ENCODE data around the gene COX20.
"Not testable (repeated sequence)": the region's sequence is repeated elsewhere in the genome, so short reads cannot be mapped to it uniquely, and the experiment has no call there.

The COX20 gene

DNA sequence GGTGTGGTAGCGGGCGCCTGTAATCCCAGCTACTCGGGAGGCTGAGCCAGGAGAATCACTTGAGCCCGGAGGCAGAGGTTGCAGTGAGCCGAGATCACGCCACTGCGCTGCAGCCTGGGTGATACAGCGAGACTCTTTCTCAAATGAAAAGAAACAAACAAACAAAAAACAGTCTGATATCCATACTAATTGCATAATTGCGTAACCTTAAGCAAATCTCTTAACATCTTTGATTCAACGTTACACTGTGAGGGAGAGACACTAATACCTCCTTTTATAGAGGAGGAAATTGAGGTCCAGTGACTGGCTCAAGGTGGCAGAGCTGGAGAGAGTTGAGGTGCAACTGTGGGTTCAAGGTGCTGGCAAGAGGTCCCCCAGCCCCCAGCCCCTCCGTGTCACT is 12.6 kb upstream of the COX20 start:
- DNase-seq (ENCODE audit: low read depth in 2 of 2), result no peak

DNA sequence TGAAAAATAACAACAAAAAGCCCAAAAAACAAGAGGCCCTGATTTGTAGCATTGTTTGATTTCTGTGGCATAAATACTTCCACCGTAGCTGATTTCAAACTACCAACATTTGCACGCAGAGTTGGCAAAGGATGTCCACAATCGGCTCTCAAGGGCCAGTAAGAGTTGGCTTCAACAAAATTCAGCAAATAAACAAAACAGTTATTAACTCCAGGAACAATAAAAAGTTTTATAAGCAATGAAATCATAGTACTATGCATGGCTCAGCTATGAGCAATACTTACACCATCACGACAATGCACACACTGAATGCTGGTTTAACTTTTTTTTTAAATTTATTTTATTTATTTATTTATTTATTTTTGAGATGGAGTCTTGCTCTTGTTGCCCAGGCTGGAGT is 8.7 kb upstream of the COX20 start:
- no peak for DNase-seq (ENCODE audit: low read depth in 2 of 2)

DNA sequence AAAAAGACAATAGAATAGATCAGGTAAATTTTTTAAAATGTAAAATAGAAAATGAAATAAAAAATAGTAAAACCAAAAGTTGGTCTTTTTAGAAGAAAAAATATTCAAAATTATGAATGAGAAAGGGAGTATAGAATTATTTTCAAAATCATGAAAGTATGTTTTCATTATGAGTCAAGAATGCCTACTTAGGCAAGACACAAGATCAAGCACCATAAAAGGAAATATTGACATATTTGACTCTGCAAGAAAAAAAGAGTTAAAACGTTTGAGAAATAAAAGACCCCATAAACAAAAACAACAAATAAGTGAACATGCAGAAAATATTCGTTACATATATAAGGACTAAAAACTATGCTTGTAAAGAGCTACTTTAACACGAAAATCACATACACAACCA is 4.8 kb upstream of the COX20 start:
- DNase-seq (ENCODE audit: low read depth in 2 of 2), result no peak

DNA sequence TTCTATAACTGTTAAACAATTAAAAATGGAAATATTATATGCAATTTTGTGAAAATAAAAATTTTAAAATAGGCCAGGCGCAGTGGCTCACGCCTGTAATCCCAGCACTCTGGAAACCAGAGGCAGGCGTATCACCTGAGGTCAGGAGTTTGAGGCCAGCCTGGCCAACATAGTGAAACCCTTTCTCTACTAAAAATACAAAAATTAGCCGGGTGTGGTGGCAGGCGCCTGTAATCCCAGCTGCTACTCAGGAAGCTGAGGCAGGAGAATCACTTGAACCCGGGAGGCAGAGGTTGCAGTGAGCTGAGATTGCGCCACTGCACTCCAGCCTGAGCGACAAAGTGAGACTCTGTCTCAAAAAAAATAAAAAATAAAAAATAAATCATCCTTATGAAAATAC is 2.2 kb upstream of the COX20 start:
- not testable (repeated sequence) for DNase-seq (ENCODE audit: low read depth in 2 of 2)

DNA sequence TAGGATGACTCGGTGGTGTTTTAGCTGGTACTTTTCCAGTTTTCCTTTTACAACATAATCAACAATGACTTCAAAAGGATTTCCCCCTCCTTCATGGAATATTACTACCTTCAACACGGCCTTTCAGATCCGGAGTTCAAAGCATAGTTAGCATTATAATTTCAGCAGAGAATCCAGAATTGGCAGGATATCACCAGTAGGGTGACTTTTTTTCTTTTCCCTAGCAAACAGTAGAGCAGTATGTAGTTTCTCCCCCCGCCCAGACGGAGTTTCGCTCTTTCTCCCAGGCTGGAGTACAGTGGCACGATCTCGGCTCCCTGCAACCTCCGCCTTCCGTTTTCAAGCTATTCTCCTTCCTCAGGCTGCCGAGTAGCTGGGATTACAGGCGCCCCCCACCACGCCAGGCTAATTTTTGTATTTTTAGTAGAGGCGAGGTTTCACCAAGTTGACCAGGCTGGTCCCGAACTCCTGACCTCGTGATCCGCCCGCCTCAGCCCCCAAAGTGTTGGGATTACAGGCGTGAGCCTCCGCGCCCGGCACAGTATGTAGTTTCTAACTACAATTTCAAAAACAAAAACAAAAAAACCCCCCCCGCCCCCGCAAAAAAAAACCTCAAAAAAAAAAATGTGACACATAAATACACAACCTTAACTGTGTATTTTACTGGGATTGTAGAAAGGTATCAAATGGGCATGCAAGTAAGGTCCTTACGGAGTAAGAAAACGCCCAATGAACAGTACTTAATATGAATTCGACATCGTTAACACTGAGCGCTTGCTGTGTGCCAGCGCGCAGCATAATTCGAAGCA is 1.5 kb upstream of the COX20 start:
- DNase-seq (ENCODE audit: low read depth in 2 of 2), result peak; percentile 45 to 52

DNA sequence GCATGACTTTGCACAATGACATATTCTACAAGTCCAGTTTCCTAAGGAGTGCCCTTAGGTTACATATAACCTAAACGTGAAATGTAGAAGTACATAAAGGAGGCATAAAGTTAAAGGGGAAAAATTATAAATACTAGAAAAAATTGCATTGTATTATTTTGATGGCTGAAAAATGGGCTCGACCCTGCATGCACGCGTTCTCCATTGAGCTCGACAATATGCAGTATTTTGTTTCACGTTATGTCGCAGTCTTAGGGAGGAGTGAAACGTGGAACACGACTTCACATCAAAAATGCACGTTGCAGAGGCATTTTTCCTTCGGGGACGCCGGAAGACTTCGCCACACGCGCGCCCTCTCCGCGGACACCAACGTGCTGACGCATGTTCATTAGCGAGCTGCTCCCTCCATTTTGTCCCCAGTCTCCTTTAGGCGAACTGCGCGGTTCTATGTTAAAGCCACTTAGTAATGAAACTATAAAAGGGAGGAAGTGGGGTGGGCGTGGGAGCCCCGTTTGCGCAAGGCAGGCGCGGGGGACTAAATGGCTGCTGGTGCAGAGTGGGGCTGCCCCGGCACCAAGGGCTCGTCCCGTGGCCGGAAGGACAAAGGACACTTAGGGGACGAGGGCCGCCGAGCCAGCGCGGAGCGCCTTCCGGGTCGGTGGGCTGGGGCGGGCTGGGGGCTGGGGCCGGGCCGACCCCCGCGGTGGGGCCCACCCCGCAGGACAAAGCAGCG is 749 bp upstream of the COX20 start:
- peak; percentile 89 for DNase-seq (ENCODE audit: low read depth in 2 of 2)

DNA sequence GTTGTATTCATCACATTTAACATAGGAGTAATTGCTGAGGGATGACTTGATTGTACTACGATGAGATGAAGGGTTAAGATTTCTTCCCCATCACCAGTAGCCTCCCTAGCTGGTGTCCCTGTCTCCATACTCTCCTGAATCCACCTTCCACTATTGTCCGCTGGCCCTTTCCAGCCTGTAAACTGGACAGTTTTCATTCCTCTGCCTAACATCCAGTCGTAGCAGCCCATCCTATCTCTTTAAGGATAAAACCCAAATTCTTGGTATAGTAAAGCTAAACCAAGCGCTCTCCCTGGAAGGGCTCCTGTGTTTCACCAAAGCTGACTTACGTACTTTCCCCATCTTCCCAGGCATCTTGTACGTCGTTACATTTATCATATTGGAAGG is 670 bp downstream of the COX20 start:
- DNase-seq (ENCODE audit: low read depth in 2 of 2), result no peak

DNA sequence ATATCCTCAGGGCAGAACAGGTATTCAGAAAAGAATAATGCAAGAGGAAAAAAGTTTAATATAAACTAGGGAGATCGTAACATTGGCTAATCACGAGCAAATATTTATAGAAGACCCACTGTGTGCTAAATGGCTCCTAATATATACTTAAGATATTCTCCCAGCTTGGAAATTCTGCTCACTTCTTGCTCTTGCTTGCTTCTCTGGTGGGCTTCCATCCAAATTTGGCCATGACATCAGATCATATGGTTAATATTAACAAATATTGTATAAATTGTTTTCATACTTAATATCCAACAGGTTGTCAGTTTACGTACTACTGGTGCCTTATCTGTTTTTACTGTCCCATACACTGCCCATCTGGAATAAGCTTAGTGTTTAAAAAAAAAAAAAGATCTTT is 1.1 kb downstream of the COX20 start:
- no peak for DNase-seq (ENCODE audit: low read depth in 2 of 2)

DNA sequence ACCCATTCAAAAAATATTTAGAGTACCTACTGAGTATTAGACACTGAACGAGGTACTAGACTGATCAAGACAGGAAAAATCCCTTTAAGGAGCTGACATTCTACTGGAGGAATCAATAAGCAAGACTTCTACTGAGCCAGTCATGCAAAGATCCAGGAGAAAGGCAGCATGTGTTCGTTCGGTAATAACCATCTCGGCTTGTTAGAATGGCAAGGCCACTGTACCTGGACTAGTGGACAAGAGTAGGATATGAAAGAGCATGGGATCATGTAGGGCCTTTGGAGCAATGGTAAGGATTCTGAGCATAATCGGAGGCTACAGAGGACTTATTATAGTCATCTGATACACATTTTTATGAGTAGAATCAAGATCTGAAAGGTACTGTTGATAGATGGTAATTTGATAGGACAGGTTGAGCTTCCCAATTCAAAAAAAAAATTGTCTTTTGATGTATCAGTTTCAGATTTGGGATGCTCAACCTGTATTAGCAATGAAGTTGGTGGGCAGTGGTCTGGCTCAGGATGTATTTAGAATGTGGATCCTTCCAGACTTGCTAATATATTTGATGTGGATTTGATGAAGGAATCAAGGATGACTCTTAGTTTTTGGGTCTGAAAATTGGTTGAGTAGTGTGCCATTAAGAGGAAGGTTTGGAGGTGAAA is 2.3 kb downstream of the COX20 start:
- DNase-seq (ENCODE audit: low read depth in 2 of 2), result no peak

DNA sequence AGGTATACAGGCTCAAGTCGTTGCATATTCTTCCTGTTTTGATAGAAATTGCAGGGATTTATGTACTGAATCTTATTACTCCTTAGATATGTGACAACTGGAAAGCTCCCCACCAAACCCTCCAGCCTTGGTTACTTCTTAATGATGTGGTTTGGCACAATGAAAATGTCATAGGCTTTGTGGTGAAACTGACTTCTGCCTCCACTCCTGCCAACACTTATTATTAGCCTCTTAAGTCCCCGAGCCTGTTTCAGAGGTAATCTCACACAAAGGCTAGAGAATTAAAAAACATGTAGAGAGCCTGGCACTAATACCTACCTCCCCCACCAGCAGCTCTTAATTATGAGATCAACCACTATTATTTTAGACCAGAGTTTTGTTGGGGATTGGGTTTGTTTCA is 4.2 kb downstream of the COX20 start:
- DNase-seq (ENCODE audit: low read depth in 2 of 2), result no peak

DNA sequence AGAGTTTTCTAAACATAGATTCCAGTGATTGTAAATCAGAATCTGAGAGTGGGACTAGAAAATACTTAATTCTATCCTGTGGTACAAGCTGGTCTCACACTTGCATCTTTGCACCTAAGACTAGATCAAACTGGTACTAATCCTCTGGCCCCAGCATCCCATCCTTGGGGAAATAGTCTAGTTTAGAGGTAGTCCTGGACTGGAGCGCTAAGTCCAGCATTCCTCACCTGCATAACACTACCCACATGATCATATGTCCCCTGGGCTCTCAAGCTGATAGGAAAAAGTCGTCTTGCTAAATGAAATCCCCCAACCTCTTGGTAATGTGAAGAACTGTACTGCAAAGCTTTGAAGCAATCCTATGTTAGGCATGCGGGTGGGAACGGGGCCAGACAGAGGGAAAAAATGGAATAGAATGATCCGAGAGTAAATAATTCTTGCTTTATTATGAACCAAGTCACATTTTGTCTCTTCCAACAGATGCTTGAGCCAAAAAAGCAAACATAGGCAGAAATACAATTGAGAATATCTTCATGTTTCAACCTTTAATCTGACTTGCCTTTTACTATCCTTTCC is 4.8 kb downstream of the COX20 start:
- no peak for DNase-seq (ENCODE audit: low read depth in 2 of 2)

DNA sequence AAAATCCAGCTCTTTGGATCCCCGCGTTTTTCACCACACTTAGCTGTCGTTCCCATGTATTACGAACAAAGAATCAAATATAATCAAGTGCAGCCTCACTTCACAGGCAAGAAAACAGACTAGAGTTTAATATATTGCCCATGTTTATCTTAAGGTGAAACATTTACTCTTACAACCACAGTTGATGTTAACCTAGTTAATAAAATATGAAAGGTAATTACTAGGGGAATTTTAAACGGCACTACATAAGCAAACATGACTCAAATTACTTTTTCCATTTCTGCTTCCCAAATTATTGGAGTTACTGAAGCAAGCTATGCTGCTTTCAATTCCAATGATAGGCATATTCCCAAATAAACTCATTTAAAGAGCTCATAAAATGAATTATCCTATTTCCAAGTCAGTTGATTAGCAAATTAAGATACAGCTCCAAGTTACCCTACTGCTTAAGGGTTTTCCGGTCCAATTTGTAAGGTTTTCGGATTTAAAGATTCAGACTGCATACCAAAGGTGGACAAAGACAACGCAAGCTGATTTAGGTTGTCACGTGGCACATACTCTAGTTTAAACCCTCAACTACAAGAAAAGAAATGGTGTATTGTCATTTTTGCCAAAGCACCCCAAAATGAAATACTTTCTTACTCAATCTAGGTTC is 5.9 kb downstream of the COX20 start:
- no peak for DNase-seq (ENCODE audit: low read depth in 2 of 2)

DNA sequence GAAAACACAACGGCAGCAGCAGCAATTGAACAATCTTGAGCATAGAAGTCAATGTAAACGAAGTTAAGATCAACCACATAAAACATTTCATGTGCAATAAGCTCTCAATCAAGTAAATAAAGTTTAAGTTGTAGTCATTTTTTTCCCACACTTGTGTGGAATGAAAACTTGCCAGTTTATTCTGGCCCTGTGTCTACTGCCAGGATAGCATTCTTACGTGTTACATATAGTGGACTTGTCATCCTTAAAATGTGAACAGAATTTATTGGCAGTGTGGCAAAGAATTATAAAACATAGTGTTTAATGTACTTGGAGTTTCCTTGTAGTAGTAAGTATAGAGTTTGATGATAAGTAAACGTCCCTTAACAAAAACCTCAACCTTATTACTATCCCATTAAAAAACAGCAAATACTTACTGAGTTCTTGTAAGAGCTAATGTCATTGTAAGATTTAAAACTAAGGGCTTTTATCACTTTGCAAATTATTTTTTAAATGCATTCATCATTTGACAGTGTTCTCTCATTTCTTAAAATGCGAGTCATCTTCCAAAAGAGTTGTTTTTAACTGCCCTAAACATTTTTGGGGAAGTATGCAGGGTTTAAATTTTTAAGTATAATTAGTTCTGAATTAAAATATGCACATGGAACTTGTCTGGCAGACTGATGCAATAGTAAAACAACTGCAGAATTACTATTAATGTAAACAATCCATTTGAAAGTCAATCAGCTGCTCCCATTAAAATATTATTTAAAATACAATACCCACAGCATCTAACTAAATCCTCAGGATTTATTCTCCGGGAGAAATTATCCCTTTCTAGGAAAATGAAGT is 7.9 kb downstream of the COX20 start:
- no peak for DNase-seq (ENCODE audit: low read depth in 2 of 2)

DNA sequence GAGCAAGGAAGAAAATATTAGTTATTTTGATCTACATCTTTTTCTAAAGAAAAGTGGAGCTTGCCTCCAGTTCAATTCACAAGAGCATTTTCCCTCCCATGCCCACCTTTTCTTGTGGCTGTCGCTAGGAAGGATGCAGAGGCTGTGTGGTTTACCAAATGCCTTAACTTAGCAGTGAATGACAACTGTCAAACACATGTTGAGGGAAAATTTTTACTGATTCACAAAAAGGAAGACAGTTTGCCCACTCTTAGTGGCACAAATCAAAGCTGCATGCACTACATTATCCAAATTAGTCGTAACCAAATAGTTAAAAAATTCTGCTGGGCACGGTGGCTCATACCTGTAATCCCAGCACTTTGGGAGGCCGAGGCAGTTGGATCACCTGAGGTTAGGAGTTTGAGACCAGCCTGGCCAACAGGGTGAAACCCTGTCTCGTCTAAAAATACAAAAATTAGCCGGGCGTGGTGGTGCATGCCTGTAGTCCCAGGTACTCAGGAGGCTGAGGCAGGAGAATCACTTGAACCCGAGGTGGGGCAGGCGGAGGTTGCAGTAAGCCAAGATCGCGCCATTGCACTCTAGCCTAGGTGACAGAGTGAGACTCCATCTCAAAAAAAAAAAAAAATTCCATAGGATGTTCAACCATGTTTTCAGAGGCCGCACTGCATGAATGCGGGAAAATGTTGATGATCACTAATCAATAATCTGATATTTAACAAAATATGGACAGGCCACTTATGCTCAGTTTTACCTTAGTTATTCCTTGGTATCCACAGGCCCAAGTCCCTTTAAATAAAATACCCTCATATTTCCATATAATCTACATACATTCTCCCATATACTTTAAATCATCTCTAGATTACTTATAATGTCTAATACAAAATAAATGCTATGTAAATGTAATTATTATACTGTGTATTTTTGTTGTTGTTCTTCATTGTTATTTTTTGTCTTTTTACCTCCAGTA is 9.0 kb downstream of the COX20 start:
- no peak for DNase-seq (ENCODE audit: low read depth in 2 of 2)

DNA sequence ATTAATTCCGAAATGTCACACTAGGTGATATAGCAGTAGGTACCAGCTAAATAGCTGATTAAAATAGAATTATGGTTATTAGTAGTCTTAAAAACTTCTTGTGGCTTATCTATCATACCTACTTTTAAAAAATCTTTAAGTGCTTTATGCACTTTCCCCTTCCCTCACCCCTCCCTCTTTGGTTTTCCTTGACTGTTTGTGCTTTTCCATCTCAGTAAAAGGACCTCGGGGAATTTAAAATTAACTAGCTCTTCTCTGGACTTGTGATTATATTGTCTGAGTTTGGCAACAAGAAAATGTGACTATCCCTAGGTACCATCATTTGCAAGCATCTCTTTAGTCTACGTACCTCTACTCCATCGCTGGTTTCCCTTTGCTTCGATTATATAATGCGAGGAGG is 11.2 kb downstream of the COX20 start:
- no peak for DNase-seq (ENCODE audit: low read depth in 2 of 2)

DNA sequence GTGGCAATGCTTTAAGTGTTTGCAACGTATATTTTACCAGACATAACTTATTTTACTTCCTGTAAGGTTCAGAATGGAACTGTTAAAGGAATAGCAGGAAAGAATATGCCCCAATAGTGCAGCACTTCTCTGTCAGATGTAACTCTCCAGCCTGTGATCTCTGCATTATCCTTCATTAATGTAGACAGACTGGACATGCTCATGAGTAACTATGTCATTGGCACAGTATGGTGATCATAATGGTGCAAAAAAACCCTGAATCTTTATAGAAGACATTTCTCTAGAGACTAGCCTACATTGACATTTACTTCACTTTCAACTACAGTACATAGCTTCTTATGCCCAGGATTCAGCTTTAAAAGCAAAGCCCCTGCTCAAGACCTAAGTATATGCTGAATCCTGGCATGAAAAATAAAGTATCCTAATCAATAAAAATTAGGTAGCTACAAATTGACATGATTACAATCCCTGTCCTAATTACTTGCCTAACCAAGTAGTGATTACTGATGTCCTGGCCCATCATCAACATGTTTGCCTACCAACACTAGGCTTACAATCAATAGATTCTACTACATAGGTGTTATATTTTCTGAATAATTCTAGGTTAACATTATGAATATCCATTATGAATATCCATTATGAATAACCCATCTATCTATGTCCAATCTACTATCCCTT is 13.9 kb downstream of the COX20 start:
- DNase-seq (ENCODE audit: low read depth in 2 of 2), result no peak

DNA sequence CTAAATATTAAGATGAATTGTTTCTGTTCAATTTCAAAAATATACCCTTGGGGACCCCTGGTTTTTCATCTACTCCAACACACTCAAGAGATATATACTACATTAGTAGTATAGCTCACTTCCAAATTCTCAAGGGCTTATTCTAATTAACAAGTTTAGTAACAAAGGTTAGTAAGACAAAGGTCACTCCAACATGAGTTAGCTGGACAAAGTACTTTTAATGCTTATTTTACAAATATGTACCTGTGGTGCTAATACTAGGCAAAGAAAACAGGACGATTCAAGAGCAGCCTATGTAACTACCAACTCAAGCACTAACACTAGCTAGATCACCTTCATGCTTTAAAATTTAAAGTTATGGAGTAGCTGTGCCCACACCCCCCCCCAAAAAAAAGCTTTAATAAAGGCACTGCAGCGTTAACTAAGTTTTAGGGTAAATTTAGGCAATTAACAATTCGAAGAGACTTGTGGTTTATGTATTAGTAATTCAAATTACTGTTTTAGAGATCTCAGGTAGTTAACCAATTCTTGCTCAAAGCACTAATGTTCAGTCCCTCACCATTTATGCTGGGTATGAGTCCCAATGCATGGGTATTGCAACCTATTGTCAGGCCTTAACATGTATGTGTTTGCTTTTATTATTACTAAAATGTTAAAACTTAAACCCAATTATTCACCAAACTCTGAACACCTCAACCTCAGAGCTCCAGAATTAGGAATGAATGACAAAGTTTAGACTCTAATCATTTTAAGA is 14.8 kb downstream of the COX20 start:
- no peak for DNase-seq (ENCODE audit: low read depth in 2 of 2)

DNA sequence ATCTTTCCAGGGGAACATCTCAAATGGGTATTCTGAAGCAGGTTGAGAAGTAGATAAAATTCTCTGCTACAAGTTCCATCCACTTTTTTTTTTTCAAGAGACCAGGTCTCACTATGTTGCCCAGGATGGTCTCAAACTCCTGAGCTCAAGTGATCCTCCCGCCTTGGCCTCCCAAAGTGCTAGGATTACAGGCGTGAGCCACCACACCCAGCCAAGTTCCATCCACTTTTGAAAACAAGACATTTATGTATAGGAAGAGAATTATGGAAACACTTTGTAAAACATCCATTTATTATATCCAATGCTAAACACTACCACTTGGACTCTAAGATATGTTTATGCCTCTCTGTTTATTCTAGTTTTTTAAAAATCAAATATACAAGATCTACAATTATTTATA is 15.4 kb downstream of the COX20 start:
- DNase-seq (ENCODE audit: low read depth in 2 of 2), result no peak
